PC-9 (cell line): Measurements from ENCODE around the gene STK40. TPM values are rescaled to one million over a fixed set of nuclear protein-coding genes. Genes with fewer than 3 reads are reported as not detected.

Experiments used
- BruUV-seq: library from RNA; stranded (reverse); fragments of 400-500 nt; replicated peaks from 2 replicates; lab custom pipeline; 2021; lab: Mats Ljungman, UMichigan
- CTCF ChIA-PET: fragments of 300-600 bp; sonication (Branson Sonifier 250); formaldehyde crosslinking; loops from one replicate; lab custom pipeline; 2022; ENCODE audit warnings: antibody characterized with exemption; lab: Charles Lee
- POLR2A ChIA-PET: fragments of 300-600 bp; sonication (Branson Sonifier 250); formaldehyde crosslinking; loops from one replicate; lab custom pipeline; 2022; ENCODE audit warnings: antibody characterized with exemption; ENCODE audit not compliant: unreplicated experiment; lab: Charles Lee
- DNase-seq, 2 experiments: peaks; one replicate each; pipeline versions ENCODE4 v3.0.0 to v3.0.0-alpha.2; 2015 to 2022; ENCODE audit warnings: mixed read lengths in 1 of 2
- H2AFZ ChIP-seq: fragments of 200-600 bp; sonication (generic); 2 replicates; pipeline ENCODE4 v1.8.1; 2017; ENCODE audit warnings: antibody characterized with exemption
- H3F3A ChIP-seq: fragments of 200-600 bp; sonication (generic); 2 replicates; pipeline ENCODE4 v1.8.1; 2017; ENCODE audit warnings: antibody characterized with exemption, mild to moderate bottlenecking, low read depth; ENCODE audit not compliant: insufficient read depth
- H3K27ac ChIP-seq: fragments of 200-600 bp; sonication (generic); 2 replicates; pipeline ENCODE4 v1.6.1; 2016; ENCODE audit warnings: mixed run types
- H3K27me3 ChIP-seq: fragments of 200-600 bp; sonication (generic); 2 replicates; pipeline ENCODE4 v1.6.1; 2016; ENCODE audit warnings: low read depth, mixed run types; ENCODE audit not compliant: insufficient read depth
- H3K36me3 ChIP-seq: fragments of 200-600 bp; sonication (generic); 2 replicates; pipeline ENCODE4 v1.6.1; 2016; ENCODE audit warnings: low read depth, mixed run types
- H3K4me1 ChIP-seq: fragments of 200-600 bp; sonication (generic); replicated peaks from 2 replicates; pipeline ENCODE4 v1.6.1; 2016; ENCODE audit warnings: mixed run types; ENCODE audit not compliant: insufficient read depth
- H3K4me2 ChIP-seq: fragments of 200-600 bp; sonication (generic); 2 replicates; pipeline ENCODE4 v1.6.1; 2017; ENCODE audit warnings: mixed run types
- H3K4me3 ChIP-seq: fragments of 200-600 bp; sonication (generic); 2 replicates; pipeline ENCODE4 v1.6.1; 2016; ENCODE audit warnings: mixed run types
- H3K79me2 ChIP-seq: fragments of 200-600 bp; sonication (generic); 2 replicates; pipeline ENCODE4 v1.6.1; 2017; ENCODE audit warnings: low read depth, mixed run types
- H3K9me2 ChIP-seq: fragments of 200-600 bp; sonication (generic); 2 replicates; pipeline ENCODE4 v1.8.1; 2017; ENCODE audit warnings: mild to moderate bottlenecking; ENCODE audit not compliant: insufficient read depth
- H3K9me3 ChIP-seq: fragments of 200-600 bp; sonication (generic); 2 replicates; pipeline ENCODE4 v1.8.1; 2016; ENCODE audit warnings: low read depth; ENCODE audit not compliant: insufficient read depth
- H4K20me1 ChIP-seq: fragments of 200-600 bp; sonication (generic); 2 replicates; pipeline ENCODE4 v1.8.1; 2017; ENCODE audit not compliant: insufficient read depth
- CTCF ChIP-seq: fragments of 200-600 bp; sonication (generic); conservative IDR thresholded peaks from 2 replicates; pipeline ENCODE4 v1.6.1; 2017; ENCODE audit warnings: mixed run types, antibody characterized with exemption, mild to moderate bottlenecking, moderate library complexity
- EZH2 ChIP-seq: fragments of 200-600 bp; sonication (generic); IDR thresholded peaks from 2 replicates; pipeline ENCODE4 v1.8.0; 2017; ENCODE audit warnings: antibody characterized with exemption, low read depth
- intact Hi-C: fragments of 100-400 bp; cut with micrococcal nuclease; formaldehyde crosslinking; loops from one replicate; pipeline ENCODE4 v1.10.0; 2022; ENCODE audit not compliant: unreplicated experiment
- total RNA-seq: library from RNA; stranded (reverse); gene quantifications from 2 replicates; pipeline ENCODE4 v1.2.3, GENCODE V29; 2021

STK40 gene
- total RNA-seq, 1 experiment from 2014 or later, result 59.2 TPM

GRCh38 chr1:36320767-36321118, 65.0 kb downstream of the STK40 start:
- no peak overlapping the region for H3K4me2 ChIP-seq
- no peaks in the 10 kb centered on the region for H4K20me1 ChIP-seq
- no TSS peak for BruUV-seq
- intact Hi-C loops, result no loop called here
- no peak for DNase-seq
- no peaks in the 10 kb centered on the region for H3K9me3 ChIP-seq
- CTCF ChIA-PET, result no interaction called here
- H3K79me2 ChIP-seq, result no peaks in the 10 kb centered on the region
- H3K4me3 ChIP-seq, result no peak overlapping the region
- no peaks in the 10 kb centered on the region for H3K27me3 ChIP-seq
- no peaks in the 10 kb centered on the region for H3K9me2 ChIP-seq
- TF ChIP-seq EZH2 (no peak), CTCF (no peak)
- H3K4me1 ChIP-seq, result no peaks in the 10 kb centered on the region; the same call in 1 of the 2 replicates
- peaks cover 7% of the 10 kb centered on the region for H3F3A ChIP-seq
- POLR2A ChIA-PET, result no interaction called here
- no peak overlapping the region for H3K27ac ChIP-seq
- no peak overlapping the region for H2AFZ ChIP-seq
- no peaks in the 10 kb centered on the region for H3K36me3 ChIP-seq

- no peaks in the 10 kb centered on the region for H3K27me3 ChIP-seq
- H3F3A ChIP-seq, result peaks cover 7% of the 10 kb centered on the region
- no peak overlapping the region for H3K4me2 ChIP-seq
- H3K79me2 ChIP-seq, result no peaks in the 10 kb centered on the region
- H4K20me1 ChIP-seq, result no peaks in the 10 kb centered on the region
- no peaks in the 10 kb centered on the region for H3K9me2 ChIP-seq
- DNase-seq, result no peak
- H2AFZ ChIP-seq, result no peak overlapping the region
- H3K36me3 ChIP-seq, result no peaks in the 10 kb centered on the region
- TF ChIP-seq CTCF (no peak), EZH2 (no peak)
- ChIA-PET POLR2A (no interaction called here), CTCF (no interaction called here)
- intact Hi-C loops, result no loop called here
- H3K27ac ChIP-seq, result no peak overlapping the region
- no peaks in the 10 kb centered on the region for H3K9me3 ChIP-seq
- no peak overlapping the region for H3K4me3 ChIP-seq
- BruUV-seq, result no TSS peak
- H3K4me1 ChIP-seq, result no peaks in the 10 kb centered on the region; the same call in 1 of the 2 replicates
These were observed 65.4 kb downstream of the STK40 start for GRCh38 chr1:36320291-36320761.

GRCh38 chr1:36309397-36309796, 76.3 kb downstream of the STK40 start:
- DNase-seq, result no peak
- ChIA-PET POLR2A (interaction anchor here (0.6 kb wide), 1 partner anchor 89 kb away, joined by 3 read pairs; no protein-coding TSS in a partner anchor), CTCF (no interaction called here)
- Histone ChIP-seq H3K4me2 (no peak overlapping the region), H3K9me3 (no peaks in the 10 kb centered on the region), H3K79me2 (no peaks in the 10 kb centered on the region), H3F3A (peaks cover 18% of the 10 kb centered on the region; the same call in 1 of the 2 replicates), H3K4me3 (no peak overlapping the region), H2AFZ (no peak overlapping the region), H3K4me1 (peaks cover 11% of the 10 kb centered on the region), H3K27ac (no peak overlapping the region), H3K36me3 (no peaks in the 10 kb centered on the region), H3K9me2 (no peaks in the 10 kb centered on the region), H3K27me3 (no peaks in the 10 kb centered on the region), H4K20me1 (no peaks in the 10 kb centered on the region)
- intact Hi-C loops, result loop anchor here (10.0 kb wide), 1 partner anchor 75 kb away; the partner anchor contains the start of gene STK40
- BruUV-seq, result no TSS peak
- TF ChIP-seq CTCF (no peak), EZH2 (no peak)
